ENCODE results near the gene RBFOX2.
"Not testable (repeated sequence)": the region's sequence is repeated elsewhere in the genome, so short reads cannot be mapped to it uniquely, and the experiment has no call there.

RBFOX2 gene

DNA sequence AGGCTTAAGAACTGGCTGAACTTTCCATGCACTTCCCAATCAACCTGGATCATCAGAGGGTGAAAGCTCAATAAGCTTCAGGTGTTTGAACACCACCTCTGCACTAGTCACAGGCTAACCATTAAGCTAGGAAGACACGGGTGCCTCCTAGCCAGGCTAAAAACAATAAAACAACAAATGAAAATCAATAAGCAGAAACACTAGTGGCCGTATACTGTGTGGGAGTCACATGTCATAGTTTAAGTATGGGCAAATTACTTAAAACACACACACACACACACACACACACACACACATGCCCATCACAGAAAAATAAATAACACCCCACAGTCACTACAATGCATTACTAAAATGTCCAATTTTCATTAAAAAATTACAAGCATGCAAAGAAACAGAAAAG is 225.7 kb downstream of the RBFOX2 start:
- peak overlapping the region; percentile 46 for H3K27ac Mint-ChIP-seq
- DNase-seq: no peak

DNA sequence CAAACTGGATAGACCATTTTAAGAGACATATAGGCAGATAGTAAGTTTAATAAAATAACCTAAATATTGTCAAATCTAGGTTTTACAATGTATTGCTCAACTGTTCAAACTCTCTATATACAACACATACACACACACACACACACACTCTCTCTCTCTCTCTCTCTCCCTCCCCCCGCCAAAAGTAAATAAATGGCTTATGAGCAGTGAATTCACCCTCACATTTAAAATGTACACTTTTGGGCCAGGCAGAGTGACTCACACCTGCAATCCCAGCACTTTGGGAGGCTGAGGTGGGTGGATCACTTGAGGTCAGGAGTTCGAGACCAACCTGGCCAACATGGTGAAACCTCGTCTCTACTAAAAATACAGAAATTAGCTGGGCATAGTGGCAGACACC is 227.3 kb downstream of the RBFOX2 start:
- H3K4me1 Mint-ChIP-seq; H3K27me3 Mint-ChIP-seq (ENCODE audit: low read depth, poor library complexity); H3K4me3 Mint-ChIP-seq; DNase-seq: not testable (repeated sequence)
- H3K9me3 Mint-ChIP-seq: peaks cover 28% of the 10 kb centered on the region
- H3K27ac Mint-ChIP-seq: peak overlapping the region; percentile 34
- peaks cover 74% of the 10 kb centered on the region for H3K36me3 Mint-ChIP-seq (ENCODE audit: low read depth)

More for the DNA sequence above, 225.7 kb downstream of the RBFOX2 start:
- TF ChIP-seq, protein P1, sequence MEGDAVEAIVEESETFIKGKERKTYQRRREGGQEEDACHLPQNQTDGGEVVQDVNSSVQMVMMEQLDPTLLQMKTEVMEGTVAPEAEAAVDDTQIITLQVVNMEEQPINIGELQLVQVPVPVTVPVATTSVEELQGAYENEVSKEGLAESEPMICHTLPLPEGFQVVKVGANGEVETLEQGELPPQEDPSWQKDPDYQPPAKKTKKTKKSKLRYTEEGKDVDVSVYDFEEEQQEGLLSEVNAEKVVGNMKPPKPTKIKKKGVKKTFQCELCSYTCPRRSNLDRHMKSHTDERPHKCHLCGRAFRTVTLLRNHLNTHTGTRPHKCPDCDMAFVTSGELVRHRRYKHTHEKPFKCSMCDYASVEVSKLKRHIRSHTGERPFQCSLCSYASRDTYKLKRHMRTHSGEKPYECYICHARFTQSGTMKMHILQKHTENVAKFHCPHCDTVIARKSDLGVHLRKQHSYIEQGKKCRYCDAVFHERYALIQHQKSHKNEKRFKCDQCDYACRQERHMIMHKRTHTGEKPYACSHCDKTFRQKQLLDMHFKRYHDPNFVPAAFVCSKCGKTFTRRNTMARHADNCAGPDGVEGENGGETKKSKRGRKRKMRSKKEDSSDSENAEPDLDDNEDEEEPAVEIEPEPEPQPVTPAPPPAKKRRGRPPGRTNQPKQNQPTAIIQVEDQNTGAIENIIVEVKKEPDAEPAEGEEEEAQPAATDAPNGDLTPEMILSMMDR (IDR thresholded peaks at IDR 0.05): no peak
- peaks cover 8% of the 10 kb centered on the region for H3K4me1 Mint-ChIP-seq
- H3K4me3 Mint-ChIP-seq: no peak overlapping the region
- H3K9me3 Mint-ChIP-seq: peaks cover 23% of the 10 kb centered on the region
- H3K27me3 Mint-ChIP-seq (ENCODE audit: low read depth, poor library complexity): no peaks in the 10 kb centered on the region
- peaks cover 78% of the 10 kb centered on the region for H3K36me3 Mint-ChIP-seq (ENCODE audit: low read depth)

DNA sequence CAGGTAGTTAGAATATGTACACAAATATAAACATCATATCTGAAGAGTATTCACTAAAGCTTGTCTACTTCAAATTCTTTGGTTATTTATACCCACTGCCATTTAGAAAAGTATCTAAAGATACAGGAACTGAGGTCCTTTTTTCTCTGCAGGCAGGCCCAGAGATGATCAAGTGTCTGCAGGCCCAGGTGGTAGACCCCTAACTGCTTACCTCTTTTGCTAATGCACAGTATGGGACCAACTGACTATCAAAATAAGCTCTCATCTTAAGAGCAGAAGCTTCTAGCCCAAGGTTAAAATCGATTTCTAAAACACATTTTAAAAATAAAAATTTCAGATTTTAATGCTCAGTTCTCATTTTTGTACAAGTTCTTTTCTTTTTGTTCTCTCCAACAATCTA is 229.5 kb downstream of the RBFOX2 start:
- Mint-ChIP-seq H3K4me1 (peaks cover 8% of the 10 kb centered on the region), H3K27me3 (ENCODE audit: low read depth, poor library complexity) (no peaks in the 10 kb centered on the region), H3K9me3 (peaks cover 13% of the 10 kb centered on the region), H3K4me3 (no peak overlapping the region), H3K36me3 (ENCODE audit: low read depth) (peaks cover 71% of the 10 kb centered on the region), H3K27ac (no peak overlapping the region)
- TF ChIP-seq, protein P1 (IDR thresholded peaks at IDR 0.05): no peak
- no peak for DNase-seq

DNA sequence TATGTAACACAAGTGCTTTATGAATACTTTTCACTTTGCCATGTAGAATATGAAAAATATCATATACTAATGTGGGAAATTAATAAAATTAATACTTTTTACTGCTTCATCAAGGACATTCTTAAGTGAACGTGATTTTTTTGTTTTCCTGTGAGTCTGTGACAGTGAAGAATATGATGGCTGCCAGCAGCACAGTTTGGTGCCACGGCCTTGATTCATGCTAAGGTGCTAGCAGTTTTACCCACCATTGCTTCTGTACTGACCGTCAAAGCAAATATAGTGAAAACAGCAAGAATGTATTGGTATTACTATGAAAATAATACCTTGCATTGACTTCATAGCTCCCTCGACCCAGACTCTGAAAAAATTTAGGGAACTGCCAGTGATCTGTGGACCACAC is 231.2 kb downstream of the RBFOX2 start:
- H3K9me3 Mint-ChIP-seq: peaks cover 6% of the 10 kb centered on the region
- no peaks in the 10 kb centered on the region for H3K27me3 Mint-ChIP-seq (ENCODE audit: low read depth, poor library complexity)
- no peak overlapping the region for H3K27ac Mint-ChIP-seq
- H3K36me3 Mint-ChIP-seq (ENCODE audit: low read depth): peaks cover 54% of the 10 kb centered on the region
- H3K4me1 Mint-ChIP-seq: peaks cover 4% of the 10 kb centered on the region
- DNase-seq: no peak
- no peak overlapping the region for H3K4me3 Mint-ChIP-seq
- TF ChIP-seq, protein P1 (IDR thresholded peaks at IDR 0.05): no peak

DNA sequence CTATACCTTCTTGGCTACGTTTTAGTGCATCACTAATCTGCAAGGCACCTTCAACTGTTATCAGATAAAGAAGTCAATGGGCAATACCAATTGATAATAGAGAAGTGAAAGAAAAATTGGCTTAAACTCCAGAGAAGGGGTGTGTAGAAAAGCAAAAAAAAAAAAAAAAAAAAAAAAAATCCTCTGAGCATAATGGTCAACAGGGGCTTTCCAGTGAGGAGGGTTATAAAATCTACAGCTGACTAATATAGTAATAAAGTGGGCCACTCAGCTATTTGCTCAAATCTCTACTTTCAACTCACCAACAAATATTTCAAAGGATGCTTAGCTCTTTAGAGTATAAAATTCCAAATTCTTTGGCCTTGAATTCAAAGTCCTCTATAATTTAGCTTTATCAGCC is 233.1 kb downstream of the RBFOX2 start:
- H3K9me3 Mint-ChIP-seq: peaks cover 6% of the 10 kb centered on the region
- no peaks in the 10 kb centered on the region for H3K4me1 Mint-ChIP-seq
- no peaks in the 10 kb centered on the region for H3K27me3 Mint-ChIP-seq (ENCODE audit: low read depth, poor library complexity)
- TF ChIP-seq, protein P1 (IDR thresholded peaks at IDR 0.05): no peak
- peak overlapping the region; percentile 54 for H3K27ac Mint-ChIP-seq
- no peak for DNase-seq
- H3K36me3 Mint-ChIP-seq (ENCODE audit: low read depth): peaks cover 51% of the 10 kb centered on the region
- no peak overlapping the region for H3K4me3 Mint-ChIP-seq

DNA sequence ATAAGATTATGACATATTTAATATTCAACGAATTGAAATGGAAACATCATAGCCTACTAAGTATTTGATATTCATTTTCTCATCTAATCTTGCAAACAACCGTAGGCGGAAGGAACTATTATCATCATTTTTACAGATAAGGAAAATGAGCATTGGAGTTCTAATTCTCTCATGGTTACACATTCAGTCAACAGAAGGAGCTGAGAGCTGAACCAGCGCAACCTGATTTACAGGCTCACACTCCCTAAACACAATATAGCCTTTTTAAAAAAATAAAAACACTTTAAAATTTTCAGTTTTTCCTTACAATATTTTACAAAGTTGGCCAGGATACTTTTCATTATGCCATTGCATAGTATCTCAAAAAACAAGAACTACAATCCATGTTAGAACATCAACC is 236.1 kb downstream of the RBFOX2 start:
- Mint-ChIP-seq H3K36me3 (ENCODE audit: low read depth) (peaks cover 53% of the 10 kb centered on the region), H3K9me3 (peaks cover 6% of the 10 kb centered on the region), H3K4me3 (no peak overlapping the region), H3K27ac (no peak overlapping the region), H3K4me1 (peaks cover 5% of the 10 kb centered on the region), H3K27me3 (ENCODE audit: low read depth, poor library complexity) (no peaks in the 10 kb centered on the region)
- DNase-seq: no peak
- TF ChIP-seq, protein P1 (IDR thresholded peaks at IDR 0.05): no peak

DNA sequence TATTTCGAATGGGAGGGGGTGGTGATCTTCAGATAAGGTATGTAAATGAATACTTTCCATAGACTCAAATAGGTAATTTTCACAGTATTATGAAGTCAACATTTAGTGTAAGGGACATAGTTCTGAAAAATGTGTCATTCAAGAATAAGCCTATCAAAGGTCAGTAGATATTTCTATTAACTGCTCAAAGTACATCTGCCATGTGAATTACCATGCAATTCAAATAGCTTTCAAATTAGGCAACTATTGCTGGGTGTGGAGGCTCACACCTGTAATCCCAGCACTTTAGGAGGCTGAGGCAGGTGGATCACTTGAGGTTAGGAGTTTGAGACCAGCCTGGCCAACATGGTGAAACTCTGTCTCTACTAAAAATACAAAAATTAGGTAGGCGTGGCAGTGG is 236.8 kb downstream of the RBFOX2 start:
- H3K27ac Mint-ChIP-seq; H3K9me3 Mint-ChIP-seq; DNase-seq; H3K27me3 Mint-ChIP-seq (ENCODE audit: low read depth, poor library complexity); H3K4me3 Mint-ChIP-seq; H3K4me1 Mint-ChIP-seq: not testable (repeated sequence)
- peaks cover 49% of the 10 kb centered on the region for H3K36me3 Mint-ChIP-seq (ENCODE audit: low read depth)

Measured in nephron progenitor cell (in vitro differentiated cells).